ENCODE data around the gene GPR156. TPM values are rescaled to one million over a fixed set of nuclear protein-coding genes. Genes with fewer than 3 reads are reported as not detected.
"Not testable (repeated sequence)": the region's sequence is repeated elsewhere in the genome, so short reads cannot be mapped to it uniquely, and the experiment has no call there.

Gene GPR156
- total RNA-seq, 1 donor = 0.42 TPM

- no peaks in the 10 kb centered on the region for H3K4me1 ChIP-seq (ENCODE audit: insufficient read depth, low read length)
- no peak overlapping the region for H3K4me3 ChIP-seq (ENCODE audit: low read length)
- H3K27me3 ChIP-seq (ENCODE audit: insufficient read depth, low read length) = no peaks in the 10 kb centered on the region
- no peaks in the 10 kb centered on the region for H3K9me3 ChIP-seq (ENCODE audit: low read depth, low read length)
These were observed 117.0 kb downstream of the GPR156 start for GRCh38 chr3:120168038-120168437.

GRCh38 chr3:120167488-120167887 lies 117.5 kb downstream of the GPR156 start:
- H3K4me3 ChIP-seq (ENCODE audit: low read length) = no peak overlapping the region
- H3K27me3 ChIP-seq (ENCODE audit: insufficient read depth, low read length) = no peaks in the 10 kb centered on the region
- peaks cover 3% of the 10 kb centered on the region for H3K4me1 ChIP-seq (ENCODE audit: insufficient read depth, low read length)
- no peaks in the 10 kb centered on the region for H3K9me3 ChIP-seq (ENCODE audit: low read depth, low read length)

GRCh38 chr3:120163816-120164215 lies 121.2 kb downstream of the GPR156 start:
- H3K4me1 ChIP-seq (ENCODE audit: insufficient read depth, low read length) = peaks cover 39% of the 10 kb centered on the region
- H3K4me3 ChIP-seq (ENCODE audit: low read length) = no peak overlapping the region
- no peaks in the 10 kb centered on the region for H3K9me3 ChIP-seq (ENCODE audit: low read depth, low read length)
- no peaks in the 10 kb centered on the region for H3K27me3 ChIP-seq (ENCODE audit: insufficient read depth, low read length)

GRCh38 chr3:120163026-120163425 lies 122.0 kb downstream of the GPR156 start:
- H3K9me3 ChIP-seq (ENCODE audit: low read depth, low read length) = no peaks in the 10 kb centered on the region
- H3K27me3 ChIP-seq (ENCODE audit: insufficient read depth, low read length) = no peaks in the 10 kb centered on the region
- no peak overlapping the region for H3K4me3 ChIP-seq (ENCODE audit: low read length)
- peaks cover 41% of the 10 kb centered on the region for H3K4me1 ChIP-seq (ENCODE audit: insufficient read depth, low read length)

- H3K9me3 ChIP-seq (ENCODE audit: low read depth, low read length) = no peaks in the 10 kb centered on the region
- no peaks in the 10 kb centered on the region for H3K27me3 ChIP-seq (ENCODE audit: insufficient read depth, low read length)
- H3K4me3 ChIP-seq (ENCODE audit: low read length) = no peak overlapping the region
- peaks cover 41% of the 10 kb centered on the region for H3K4me1 ChIP-seq (ENCODE audit: insufficient read depth, low read length)
These were observed 122.6 kb downstream of the GPR156 start for GRCh38 chr3:120162400-120162799.

- Histone ChIP-seq H3K4me3 (ENCODE audit: low read length) (no peak overlapping the region), H3K9me3 (ENCODE audit: low read depth, low read length) (no peaks in the 10 kb centered on the region), H3K4me1 (ENCODE audit: insufficient read depth, low read length) (peaks cover 41% of the 10 kb centered on the region), H3K27me3 (ENCODE audit: insufficient read depth, low read length) (no peaks in the 10 kb centered on the region)
These were observed 123.1 kb downstream of the GPR156 start for GRCh38 chr3:120161902-120162301.

- H3K27me3 ChIP-seq (ENCODE audit: insufficient read depth, low read length) = no peaks in the 10 kb centered on the region
- H3K4me1 ChIP-seq (ENCODE audit: insufficient read depth, low read length) = peaks cover 41% of the 10 kb centered on the region
- no peak overlapping the region for H3K4me3 ChIP-seq (ENCODE audit: low read length)
- no peaks in the 10 kb centered on the region for H3K9me3 ChIP-seq (ENCODE audit: low read depth, low read length)
These were observed 125.0 kb downstream of the GPR156 start for GRCh38 chr3:120160050-120160449.

GRCh38 chr3:120157681-120158080 lies 127.3 kb downstream of the GPR156 start:
- H3K4me1 ChIP-seq (ENCODE audit: insufficient read depth, low read length) = peaks cover 40% of the 10 kb centered on the region
- no peaks in the 10 kb centered on the region for H3K27me3 ChIP-seq (ENCODE audit: insufficient read depth, low read length)
- H3K4me3 ChIP-seq (ENCODE audit: low read length) = no peak overlapping the region
- H3K9me3 ChIP-seq (ENCODE audit: low read depth, low read length) = no peaks in the 10 kb centered on the region

- Histone ChIP-seq H3K4me1 (ENCODE audit: insufficient read depth, low read length) (peaks cover 34% of the 10 kb centered on the region), H3K4me3 (ENCODE audit: low read length) (no peak overlapping the region), H3K9me3 (ENCODE audit: low read depth, low read length) (no peaks in the 10 kb centered on the region), H3K27me3 (ENCODE audit: insufficient read depth, low read length) (no peaks in the 10 kb centered on the region)
These were observed 127.9 kb downstream of the GPR156 start for GRCh38 chr3:120157113-120157512.

GRCh38 chr3:120156699-120157098 lies 128.3 kb downstream of the GPR156 start:
- Histone ChIP-seq H3K27me3 (ENCODE audit: insufficient read depth, low read length) (no peaks in the 10 kb centered on the region), H3K4me3 (ENCODE audit: low read length) (no peak overlapping the region), H3K9me3 (ENCODE audit: low read depth, low read length) (no peaks in the 10 kb centered on the region), H3K4me1 (ENCODE audit: insufficient read depth, low read length) (peaks cover 30% of the 10 kb centered on the region)

- not testable (repeated sequence) for H3K27me3 ChIP-seq (ENCODE audit: insufficient read depth, low read length); H3K4me3 ChIP-seq (ENCODE audit: low read length); H3K9me3 ChIP-seq (ENCODE audit: low read depth, low read length)
- peaks cover 21% of the 10 kb centered on the region for H3K4me1 ChIP-seq (ENCODE audit: insufficient read depth, low read length)
These were observed 129.3 kb downstream of the GPR156 start for GRCh38 chr3:120155694-120156093.

- Histone ChIP-seq H3K9me3 (ENCODE audit: low read depth, low read length) (no peaks in the 10 kb centered on the region), H3K4me3 (ENCODE audit: low read length) (no peak overlapping the region), H3K27me3 (ENCODE audit: insufficient read depth, low read length) (no peaks in the 10 kb centered on the region), H3K4me1 (ENCODE audit: insufficient read depth, low read length) (peaks cover 15% of the 10 kb centered on the region)
These were observed 129.9 kb downstream of the GPR156 start for GRCh38 chr3:120155108-120155507.

- Histone ChIP-seq H3K27me3 (ENCODE audit: insufficient read depth, low read length) (no peaks in the 10 kb centered on the region), H3K4me1 (ENCODE audit: insufficient read depth, low read length) (peaks cover 6% of the 10 kb centered on the region), H3K4me3 (ENCODE audit: low read length) (no peak overlapping the region), H3K9me3 (ENCODE audit: low read depth, low read length) (no peaks in the 10 kb centered on the region)
These were observed 131.7 kb downstream of the GPR156 start for GRCh38 chr3:120153294-120153693.

- H3K4me1 ChIP-seq (ENCODE audit: insufficient read depth, low read length) = peaks cover 7% of the 10 kb centered on the region
- H3K27me3 ChIP-seq (ENCODE audit: insufficient read depth, low read length) = no peaks in the 10 kb centered on the region
- no peak overlapping the region for H3K4me3 ChIP-seq (ENCODE audit: low read length)
These were observed 133.2 kb downstream of the GPR156 start for GRCh38 chr3:120151791-120152190.

GRCh38 chr3:120148187-120148949 lies 136.7 kb downstream of the GPR156 start:
- Histone ChIP-seq H3K27me3 (ENCODE audit: insufficient read depth, low read length) (no peaks in the 10 kb centered on the region), H3K4me1 (ENCODE audit: insufficient read depth, low read length) (peaks cover 7% of the 10 kb centered on the region), H3K4me3 (ENCODE audit: low read length) (no peak overlapping the region), H3K9me3 (ENCODE audit: low read depth, low read length) (no peaks in the 10 kb centered on the region)

More at GRCh38 chr3:120151791-120152190, 133.2 kb downstream of the GPR156 start:
- H3K9me3 ChIP-seq (ENCODE audit: low read depth, low read length) = no peaks in the 10 kb centered on the region

Data from mononuclear cell (primary cell).